ENCODE data around the gene KIAA1755.

GRCh38 chr20:38229376-38230252, 30.9 kb downstream of the KIAA1755 start:
- TF ChIP-seq CTCF (conservative IDR thresholded peaks at IDR 0.05; ENCODE audit: low read length) (peak; percentile 69), EZH2phosphoT487 (IDR thresholded peaks at IDR 0.05; ENCODE audit: borderline replicate concordance) (no peak)
